Activated gamma-delta T cell treated with Interleukin-2 at 50 U/mL for 16 hours (primary cell): Measurements from ENCODE around the gene TRIM17.

Source experiments
- DNase-seq: peaks from one replicate; pipeline ENCODE4 v3.0.0-alpha.2; 2020

TRIM17 gene

GRCh38 chr1:228415221-228415620 lies 1.4 kb downstream of the TRIM17 start:
- DNase-seq, result no peak

GRCh38 chr1:228414511-228415211 lies 2.0 kb downstream of the TRIM17 start:
- no peak for DNase-seq

- DNase-seq, result no peak
Measured at GRCh38 chr1:228413241-228414010, 3.2 kb downstream of the TRIM17 start.

GRCh38 chr1:228411548-228412430 lies 4.9 kb downstream of the TRIM17 start:
- DNase-seq, result no peak

GRCh38 chr1:228411121-228411520 lies 5.5 kb downstream of the TRIM17 start:
- DNase-seq, result no peak

GRCh38 chr1:228410671-228411070 lies 6.0 kb downstream of the TRIM17 start:
- DNase-seq, result no peak

GRCh38 chr1:228410015-228410414 lies 6.6 kb downstream of the TRIM17 start:
- no peak for DNase-seq

GRCh38 chr1:228408869-228409805 lies 7.5 kb downstream of the TRIM17 start:
- no peak for DNase-seq

GRCh38 chr1:228408041-228408868 lies 8.4 kb downstream of the TRIM17 start:
- DNase-seq, result no peak

GRCh38 chr1:228407106-228408040 lies 9.3 kb downstream of the TRIM17 start:
- no peak for DNase-seq

GRCh38 chr1:228405979-228406228 lies 10.8 kb downstream of the TRIM17 start:
- DNase-seq, result no peak

GRCh38 chr1:228405200-228405978 lies 11.3 kb downstream of the TRIM17 start:
- no peak for DNase-seq

- DNase-seq, result no peak
Measured at GRCh38 chr1:228404107-228404720, 12.4 kb downstream of the TRIM17 start.

GRCh38 chr1:228403231-228403631 lies 13.4 kb downstream of the TRIM17 start:
- no peak for DNase-seq

GRCh38 chr1:228402641-228403025 lies 14.0 kb downstream of the TRIM17 start:
- no peak for DNase-seq

GRCh38 chr1:228401782-228402640 lies 14.7 kb downstream of the TRIM17 start:
- DNase-seq, result no peak

- no peak for DNase-seq
Measured at GRCh38 chr1:228400692-228401454, 15.8 kb downstream of the TRIM17 start.
